GM19455 (cell line): ENCODE measurements around the gene MESP1.
"Not testable (repeated sequence)": the region's sequence is repeated elsewhere in the genome, so short reads cannot be mapped to it uniquely, and the experiment has no call there.

Source experiments
- ATAC-seq: cut with Tn5 transposase; IDR thresholded peaks from one replicate; pipeline ENCODE4 v1.9.1; 2021; ENCODE audit not compliant: unreplicated experiment

MESP1 gene, protein sequence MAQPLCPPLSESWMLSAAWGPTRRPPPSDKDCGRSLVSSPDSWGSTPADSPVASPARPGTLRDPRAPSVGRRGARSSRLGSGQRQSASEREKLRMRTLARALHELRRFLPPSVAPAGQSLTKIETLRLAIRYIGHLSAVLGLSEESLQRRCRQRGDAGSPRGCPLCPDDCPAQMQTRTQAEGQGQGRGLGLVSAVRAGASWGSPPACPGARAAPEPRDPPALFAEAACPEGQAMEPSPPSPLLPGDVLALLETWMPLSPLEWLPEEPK

GRCh38 chr15:89750560-89751542, at the start of gene MESP1:
TSS of gene MESP1 (minus strand) at chr15:89751249. CDS start at chr15:89751231, 18 bp downstream.
- ATAC-seq: peak; percentile 92

DNA sequence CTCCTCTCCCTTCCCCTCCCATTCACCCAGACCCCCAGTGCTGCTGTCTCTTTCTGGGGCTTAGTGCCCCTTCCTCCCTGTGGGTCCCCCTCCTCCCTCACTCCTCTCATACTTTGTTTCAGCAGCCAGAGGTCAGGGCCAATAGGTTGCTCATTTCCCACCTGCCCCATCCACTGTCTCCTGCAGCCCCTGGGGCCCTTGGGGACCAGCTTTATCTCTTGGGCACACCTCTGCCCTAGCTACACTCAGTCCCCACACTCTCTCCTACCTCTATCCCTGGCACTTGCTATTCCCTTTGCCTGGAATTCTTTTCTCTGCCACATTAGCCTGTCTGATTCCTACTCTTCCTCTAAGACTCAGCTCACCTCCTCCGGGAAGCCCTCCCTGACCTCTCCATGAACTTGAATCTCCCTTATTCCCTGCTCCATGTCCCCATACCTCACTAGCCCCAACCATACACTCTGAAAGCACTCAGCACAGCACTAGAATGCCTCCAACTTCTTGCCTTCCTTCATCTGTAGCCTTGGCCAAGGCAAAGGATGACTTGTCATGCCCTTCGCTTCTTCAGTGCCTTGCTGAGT, 49.0 kb upstream of the MESP1 start:
- ATAC-seq: no peak

GRCh38 chr15:89799011-89799911, 48.2 kb upstream of the MESP1 start:
- no peak for ATAC-seq

DNA sequence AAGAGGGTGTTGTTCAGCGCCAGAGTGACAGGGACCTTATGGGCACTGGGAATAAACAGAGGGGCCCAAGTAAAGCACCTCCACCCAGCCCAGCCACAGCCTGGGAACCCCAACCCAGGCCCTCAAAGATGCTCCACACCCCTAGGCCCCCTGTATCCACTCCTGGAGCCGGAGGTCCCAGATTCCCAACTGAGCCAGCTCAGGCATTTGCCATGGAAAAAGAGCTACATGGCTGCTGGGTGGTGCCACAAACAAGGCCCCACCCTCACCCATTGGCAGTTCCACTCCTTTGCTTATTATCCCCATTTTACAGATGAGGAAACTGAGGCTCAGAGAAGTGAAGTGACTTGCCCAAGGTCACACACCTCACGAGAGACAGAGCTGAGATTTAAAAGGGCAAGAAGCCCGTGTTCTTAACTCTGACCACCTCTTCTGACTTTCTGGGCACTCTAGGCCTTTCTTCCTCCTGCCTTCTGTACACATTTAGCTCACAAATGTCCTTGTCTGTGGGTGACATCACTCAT, 46.7 kb upstream of the MESP1 start:
- ATAC-seq: no peak

DNA sequence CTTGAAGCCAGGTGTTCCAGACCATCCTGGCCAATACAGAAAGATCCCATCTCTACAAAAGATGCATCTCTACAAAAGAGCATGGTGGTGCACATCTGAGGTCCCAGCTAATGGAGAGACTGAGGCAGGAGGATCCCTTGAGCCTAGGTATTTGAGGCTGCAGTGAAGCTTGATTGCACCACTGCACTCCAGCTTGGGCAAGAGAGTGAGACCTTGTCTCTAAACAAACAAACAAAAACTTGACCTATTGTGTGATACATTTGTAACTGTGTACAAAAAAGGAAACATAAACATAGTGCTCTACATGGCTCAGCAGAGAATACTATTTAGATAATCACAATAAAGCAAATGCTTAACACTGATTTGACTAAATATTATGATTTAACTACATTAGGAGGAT, 44.9 kb upstream of the MESP1 start:
- no peak for ATAC-seq

DNA sequence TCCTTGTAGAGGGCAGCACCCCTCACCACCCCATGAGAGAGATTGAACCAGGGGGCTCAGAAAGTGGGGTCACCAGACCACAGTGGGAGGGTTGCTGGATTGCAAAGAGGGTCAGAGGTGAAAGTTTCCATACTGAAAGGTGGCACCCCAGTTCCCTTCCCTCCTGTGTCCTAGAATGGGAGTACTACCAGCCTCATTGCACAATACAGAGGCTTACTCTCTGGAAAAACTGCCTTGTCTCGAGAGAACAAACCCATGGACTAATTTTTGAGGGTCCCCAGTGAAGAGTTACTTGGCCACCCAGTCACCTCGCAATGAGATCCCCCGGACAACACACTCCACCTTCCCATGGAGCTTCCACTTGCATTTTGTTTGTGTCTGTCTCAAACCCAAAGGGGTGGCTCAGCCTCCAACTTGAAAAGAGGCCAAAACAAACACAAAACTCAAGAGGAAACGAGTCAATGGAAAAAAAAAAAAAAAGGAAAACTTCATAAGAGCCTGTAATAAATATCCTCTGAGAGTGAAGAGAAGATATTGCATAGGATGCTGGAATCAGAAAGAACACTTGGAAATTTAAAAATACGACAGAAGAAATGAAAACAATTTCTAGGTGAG, 43.7 kb upstream of the MESP1 start:
- no peak for ATAC-seq

- ATAC-seq: no peak
Observed at GRCh38 chr15:89792106-89792805, 41.2 kb upstream of the MESP1 start.

DNA sequence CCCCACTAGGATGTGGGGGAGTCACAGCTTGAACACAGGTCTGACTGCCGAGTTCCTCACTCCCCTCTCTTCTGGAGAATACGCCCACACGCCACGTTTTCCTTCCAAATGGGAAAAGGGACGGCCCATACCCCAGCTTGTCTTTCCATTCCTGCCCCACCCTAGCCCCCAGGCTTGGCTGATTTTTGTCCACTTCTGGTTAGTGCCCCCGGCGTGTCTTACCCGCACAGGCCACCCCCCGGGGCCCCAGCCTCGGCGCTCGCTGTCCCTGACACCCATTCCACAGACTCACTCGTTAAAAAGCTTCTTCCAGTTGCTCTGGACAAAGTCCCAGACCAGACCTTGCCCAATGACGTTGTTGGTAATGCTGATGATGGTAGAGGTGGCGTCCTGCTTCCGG, 39.6 kb upstream of the MESP1 start:
- no peak for ATAC-seq

DNA sequence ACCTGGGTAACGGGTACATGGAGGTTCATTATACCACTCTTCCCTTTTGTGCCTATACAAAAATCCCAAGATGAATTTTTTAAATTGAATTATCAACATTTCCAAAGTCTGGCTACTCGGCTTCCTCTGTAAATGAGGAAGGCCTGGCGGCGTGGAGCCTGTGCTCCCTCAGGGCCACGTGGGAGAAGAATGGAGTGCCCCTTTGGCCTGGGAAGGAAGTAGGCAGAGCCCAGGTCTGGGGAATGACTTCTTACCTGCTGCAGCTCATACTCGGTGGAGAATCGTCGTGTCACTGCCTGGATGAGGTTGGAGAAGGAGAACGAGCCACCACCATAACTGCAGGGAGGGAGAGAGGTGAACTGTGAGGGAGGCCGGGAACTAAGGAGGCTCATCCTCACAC, 39.2 kb upstream of the MESP1 start:
- ATAC-seq: no peak

GRCh38 chr15:89788585-89788984, 37.5 kb upstream of the MESP1 start:
- ATAC-seq: not testable (repeated sequence)

DNA sequence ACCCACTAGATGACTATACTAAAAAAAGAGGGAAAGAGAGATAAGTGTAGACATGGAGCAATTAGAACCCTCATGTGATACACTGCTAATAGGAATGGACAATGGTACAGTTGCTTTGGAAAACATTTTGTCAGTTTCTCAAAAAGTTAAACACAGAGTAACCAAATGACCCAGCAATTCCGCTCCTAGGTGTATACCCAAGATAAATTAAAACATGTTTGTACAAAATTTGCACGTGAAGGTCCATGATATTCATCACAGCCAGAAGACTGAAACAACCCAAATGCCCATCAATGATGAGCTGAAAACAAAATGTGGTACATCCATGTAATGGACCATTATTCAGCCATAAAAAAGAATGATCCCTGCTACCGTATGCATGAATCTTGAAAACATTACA, 36.9 kb upstream of the MESP1 start:
- ATAC-seq: no peak

DNA sequence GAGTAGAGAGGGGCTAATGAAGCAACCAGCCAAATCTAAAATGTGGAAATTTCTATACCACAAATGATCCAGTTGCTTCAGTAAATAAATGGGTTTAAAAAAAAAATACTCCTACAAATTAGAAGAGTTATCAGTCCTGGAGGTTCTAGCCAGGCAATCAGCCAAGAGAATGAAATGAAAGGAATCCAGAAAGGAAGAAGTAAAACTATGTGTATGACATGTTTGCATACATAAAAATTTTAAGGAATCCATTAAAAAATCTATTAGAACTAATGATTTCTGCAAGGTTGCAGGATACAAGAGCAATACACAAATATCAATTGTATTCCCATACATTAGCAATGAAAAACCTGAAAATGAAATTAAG, 34.7 kb upstream of the MESP1 start:
- no peak for ATAC-seq

GRCh38 chr15:89785064-89785773, 34.2 kb upstream of the MESP1 start:
- no peak for ATAC-seq

DNA sequence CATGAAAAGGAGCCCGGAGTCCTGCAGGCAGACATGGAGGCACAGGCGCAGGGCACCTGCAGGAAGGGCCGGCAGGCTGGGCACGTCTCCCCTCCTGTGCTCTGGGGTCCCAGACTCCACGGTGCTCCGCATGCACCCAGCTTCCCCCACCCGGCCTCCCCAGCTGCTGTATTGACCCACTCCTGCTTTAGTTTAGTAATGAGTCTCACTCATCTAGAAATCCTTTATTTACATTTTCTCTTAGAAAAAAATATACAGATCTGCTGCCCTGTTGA, 33.6 kb upstream of the MESP1 start:
- no peak for ATAC-seq

DNA sequence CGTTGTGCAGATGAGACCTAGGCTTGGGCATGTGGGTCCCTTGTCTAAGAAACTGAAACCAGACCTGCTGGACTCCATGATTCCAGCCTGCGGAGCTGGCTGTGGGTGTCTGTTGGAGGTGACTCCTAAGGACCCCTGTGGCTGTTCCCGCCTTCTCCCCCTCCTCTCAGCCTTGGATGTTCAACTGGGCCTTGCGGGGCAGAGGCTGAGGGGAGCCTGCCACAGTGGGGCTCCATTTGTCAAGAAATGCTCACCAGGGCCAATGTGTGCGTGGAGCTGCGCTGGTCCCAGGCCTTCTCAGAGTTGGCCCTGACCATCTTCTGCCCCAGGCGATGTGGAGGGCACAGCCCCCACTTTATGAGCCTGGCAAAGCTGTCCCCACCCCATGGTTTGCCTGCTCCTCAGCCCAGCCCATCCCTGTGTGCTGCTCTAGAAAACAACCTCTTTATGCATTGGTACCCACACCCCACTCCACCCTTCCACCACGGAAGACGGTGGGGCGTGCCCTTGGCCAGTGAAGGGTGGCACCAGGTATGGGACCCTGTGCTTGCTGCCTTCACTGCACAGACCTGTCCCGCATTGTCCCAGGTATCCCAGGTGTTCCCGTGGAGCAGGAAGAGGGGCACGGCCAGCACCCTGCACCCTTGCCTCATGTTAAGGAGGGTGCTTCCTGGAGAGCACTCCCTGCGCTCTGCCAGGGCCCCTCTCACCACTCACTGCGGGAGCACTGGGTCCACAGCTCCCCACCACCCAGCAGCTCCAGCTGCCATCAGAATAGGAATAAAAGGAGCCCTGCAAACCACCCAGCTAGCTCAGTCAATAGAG, 33.0 kb upstream of the MESP1 start:
- ATAC-seq: no peak

DNA sequence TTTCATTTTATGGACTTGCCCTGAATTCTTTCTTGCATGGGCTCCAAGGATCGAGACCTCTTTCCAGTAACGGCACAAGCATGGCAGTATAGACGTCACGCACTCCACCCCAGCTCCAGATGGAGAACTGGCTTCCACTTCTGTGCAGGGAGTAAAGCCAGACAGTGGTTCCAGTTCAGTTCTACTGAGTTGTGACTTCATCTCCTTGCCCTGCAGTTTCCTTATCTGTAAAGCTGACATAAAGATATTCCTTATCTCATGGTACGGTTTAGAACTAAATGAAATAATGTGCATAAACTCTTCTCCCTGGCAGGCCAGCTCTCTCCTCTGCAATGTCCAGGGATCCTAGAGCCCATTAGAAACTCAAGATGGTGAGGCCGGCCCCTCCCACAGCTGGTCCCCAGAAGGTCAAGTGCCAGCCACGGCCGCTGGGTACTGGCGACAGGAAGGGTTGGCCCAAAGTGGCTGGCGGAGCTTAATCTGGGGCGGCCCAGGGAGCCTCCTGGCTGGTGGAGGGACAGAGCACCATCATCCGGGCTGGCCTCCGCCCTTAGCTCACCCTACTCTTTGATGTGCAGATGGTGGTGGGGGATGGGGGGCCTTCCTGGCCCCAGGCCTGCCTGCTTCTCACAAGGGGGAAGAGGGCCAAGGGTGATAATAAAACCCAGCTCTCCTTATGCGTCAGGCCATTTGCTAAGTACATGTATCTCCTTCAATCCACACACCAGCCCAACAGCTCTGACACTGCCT, 32.2 kb upstream of the MESP1 start:
- ATAC-seq: no peak

GRCh38 chr15:89782619-89782950, 31.5 kb upstream of the MESP1 start:
- not testable (repeated sequence) for ATAC-seq
